CD4-positive, alpha-beta T cell (primary cell): ENCODE results near the gene TP53RK. TPM values are rescaled to one million over a fixed set of nuclear protein-coding genes. Genes with fewer than 3 reads are reported as not detected.

Experiments used
- ATAC-seq: fragments of 200-7000 bp; cut with Tn5 transposase; one replicate; pipeline ENCODE4 v1.10.0; 2022; ENCODE audit warnings: mild to moderate bottlenecking; ENCODE audit not compliant: poor library complexity
- CTCF ChIA-PET: fragments of 350-600 bp; sonication (Branson Sonifier 250); formaldehyde crosslinking; loops from one replicate; lab custom pipeline; 2021; ENCODE audit warnings: antibody characterized with exemption, inconsistent platforms; lab: Charles Lee
- POLR2A ChIA-PET: fragments of 350-600 bp; sonication (Branson Sonifier 250); formaldehyde crosslinking; loops from one replicate; lab custom pipeline; 2021; ENCODE audit warnings: antibody characterized with exemption, inconsistent platforms; lab: Charles Lee
- DNase-seq, 14 experiments: peaks; one replicate each; pipeline ENCODE4 v3.0.0-alpha.2; 2013 to 2020; ENCODE audit warnings: mixed read lengths in 2 of 14
- H3K27ac ChIP-seq, 2 donors: one replicate each; pipeline versions ENCODE4 v1.5.1 to v1.7.0; 2013; ENCODE audit warnings: low read length in 2 of 2, low read depth in 1 of 2, mild to moderate bottlenecking in 1 of 2
- H3K27me3 ChIP-seq, 2 experiments: 1 replicate in 1 of 2; 2 replicates in 1 of 2; pipeline versions ENCODE4 v1.6.1 to v1.7.0; 2013; ENCODE audit warnings: low read length in 2 of 2, control low read depth in 1 of 2, mild to moderate bottlenecking in 1 of 2, moderate library complexity in 1 of 2; ENCODE audit not compliant: insufficient read depth in 2 of 2, control insufficient read depth in 1 of 2
- H3K36me3 ChIP-seq: one replicate; pipeline ENCODE4 v1.6.1; 2013; ENCODE audit warnings: low read length, control low read depth; ENCODE audit not compliant: insufficient read depth
- H3K4me1 ChIP-seq: one replicate; pipeline ENCODE4 v1.6.1; 2013; ENCODE audit warnings: low read length, control low read depth; ENCODE audit not compliant: insufficient read depth
- H3K4me3 ChIP-seq: one replicate; pipeline ENCODE4 v1.5.1; 2013; ENCODE audit warnings: mild to moderate bottlenecking, low read length, moderate library complexity
- H3K9me3 ChIP-seq, 2 experiments: 1 replicate in 1 of 2; 2 replicates in 1 of 2; pipeline versions ENCODE4 v1.6.1 to v1.7.0; 2013; ENCODE audit warnings: low read length in 2 of 2, mild to moderate bottlenecking in 2 of 2, control low read depth in 1 of 2, moderate library complexity in 1 of 2; ENCODE audit not compliant: control insufficient read depth in 1 of 2, insufficient read depth in 1 of 2
- H3K27ac Mint-ChIP-seq: one replicate; pipeline ENCODE4 v1.8.0; 2020; ENCODE audit warnings: mixed read lengths
- H3K27me3 Mint-ChIP-seq: one replicate; pipeline ENCODE4 v1.8.0; 2021; ENCODE audit warnings: mixed read lengths
- H3K36me3 Mint-ChIP-seq: one replicate; pipeline ENCODE4 v1.8.0; 2021; ENCODE audit warnings: low read depth, mixed read lengths
- H3K4me1 Mint-ChIP-seq: one replicate; pipeline ENCODE4 v1.8.0; 2021; ENCODE audit warnings: low read depth, mixed read lengths
- H3K4me3 Mint-ChIP-seq: one replicate; pipeline ENCODE4 v1.8.0; 2020; ENCODE audit warnings: mild to moderate bottlenecking, mixed read lengths
- H3K9me3 Mint-ChIP-seq: one replicate; pipeline ENCODE4 v1.8.0; 2020; ENCODE audit warnings: mixed read lengths
- CTCF ChIP-seq: fragments of 200-600 bp; IDR thresholded peaks from one replicate; pipeline ENCODE4 v1.8.0; 2022; ENCODE audit warnings: antibody characterized with exemption, mild to moderate bottlenecking
- intact Hi-C, 2 experiments: fragments of 100-400 bp; cut with DNase I in 1 of 2; cut with micrococcal nuclease in 1 of 2; formaldehyde crosslinking; loops; one replicate each; pipeline versions ENCODE4 v1.15.1 to v1.9.0; 2023 to 2025; cut with DNase I, micrococcal nuclease
- total RNA-seq, 174 experiments: library from RNA in 2 of 174; stranded (reverse) in 2 of 174; gene quantifications; one replicate each; pipeline ENCODE4 v1.2.3 and lab custom pipeline; 2021 to 2026

The TP53RK gene
- total RNA-seq, 2 experiments from 2014 or later = 3.9 to 4.5 TPM

- no peaks in the 10 kb centered on the region for H3K4me1 Mint-ChIP-seq
- H3K27ac Mint-ChIP-seq = no peak overlapping the region
- Histone ChIP-seq H3K36me3 (no peaks in the 10 kb centered on the region), H3K4me1 (no peaks in the 10 kb centered on the region), H3K9me3 (peaks cover 3 to 6% of the 10 kb centered on the region in 2 experiments), H3K27me3 (no peaks in the 10 kb centered on the region), H3K4me3 (no peak overlapping the region), H3K27ac (no peak overlapping the region)
- ATAC-seq (no peak), DNase-seq (no peak)
- ChIA-PET CTCF (no interaction called here), POLR2A (interaction anchor here (1.1 kb wide), 1 partner anchor 15 kb away, joined by 3 read pairs; the partner anchor contains the start of gene TP53RK)
- peaks cover 4% of the 10 kb centered on the region for H3K9me3 Mint-ChIP-seq
- intact Hi-C loops = no loop called here
- TF ChIP-seq CTCF = no peak
- no peaks in the 10 kb centered on the region for H3K27me3 Mint-ChIP-seq
- H3K36me3 Mint-ChIP-seq = peaks cover 8% of the 10 kb centered on the region
- H3K4me3 Mint-ChIP-seq = no peak overlapping the region
These were observed 14.8 kb downstream of the TP53RK start for GRCh38 chr20:46674253-46675083.

- no peak overlapping the region for H3K4me3 ChIP-seq
- Mint-ChIP-seq H3K36me3 (peaks cover 8% of the 10 kb centered on the region), H3K4me1 (no peaks in the 10 kb centered on the region), H3K27me3 (no peaks in the 10 kb centered on the region), H3K27ac (no peak overlapping the region), H3K9me3 (peaks cover 6% of the 10 kb centered on the region), H3K4me3 (no peak overlapping the region)
- ATAC-seq = no peak
- peaks cover 3 to 6% of the 10 kb centered on the region in 2 experiments for H3K9me3 ChIP-seq
- intact Hi-C loops = no loop called here
- no peak for DNase-seq
- H3K36me3 ChIP-seq = no peaks in the 10 kb centered on the region
- CTCF ChIA-PET = no interaction called here
- TF ChIP-seq CTCF = no peak
- no peak overlapping the region for H3K27ac ChIP-seq
- no peaks in the 10 kb centered on the region for H3K4me1 ChIP-seq
- POLR2A ChIA-PET = no interaction called here
- H3K27me3 ChIP-seq = no peaks in the 10 kb centered on the region
These were observed 15.6 kb downstream of the TP53RK start for GRCh38 chr20:46673394-46674252.

GRCh38 chr20:46672543-46673148, 16.6 kb downstream of the TP53RK start:
- ChIA-PET POLR2A (no interaction called here), CTCF (no interaction called here)
- Histone ChIP-seq H3K4me1 (no peaks in the 10 kb centered on the region), H3K27ac (no peak overlapping the region), H3K36me3 (no peaks in the 10 kb centered on the region), H3K4me3 (no peak overlapping the region), H3K27me3 (no peaks in the 10 kb centered on the region), H3K9me3 (peaks cover 3 to 6% of the 10 kb centered on the region in 2 experiments)
- Mint-ChIP-seq H3K9me3 (peaks cover 6% of the 10 kb centered on the region), H3K4me3 (no peak overlapping the region), H3K27me3 (no peaks in the 10 kb centered on the region), H3K4me1 (no peaks in the 10 kb centered on the region), H3K36me3 (peaks cover 8% of the 10 kb centered on the region), H3K27ac (no peak overlapping the region)
- no peak for DNase-seq
- ATAC-seq = no peak
- intact Hi-C loops = no loop called here
- TF ChIP-seq CTCF = no peak
